HT1080 (cell line): ENCODE results near the gene ACER3. TPM values are rescaled to one million over a fixed set of nuclear protein-coding genes. Genes with fewer than 3 reads are reported as not detected.
"Not testable (repeated sequence)": the region's sequence is repeated elsewhere in the genome, so short reads cannot be mapped to it uniquely, and the experiment has no call there.

ENCODE experiments used
- DNase-seq: peaks from one replicate; pipeline ENCODE4 v3.0.0-alpha.2; 2015; ENCODE audit warnings: low read depth
- total RNA-seq: library from RNA; depleted of rRNA; stranded (reverse); fragments of >200 nt; shearing (Covaris generic); gene quantifications from 2 replicates; pipeline ENCODE4 v1.2.3, GENCODE V29; 2014

The ACER3 gene
- total RNA-seq, 1 experiment from 2014 or later, result 15.0 TPM

DNA sequence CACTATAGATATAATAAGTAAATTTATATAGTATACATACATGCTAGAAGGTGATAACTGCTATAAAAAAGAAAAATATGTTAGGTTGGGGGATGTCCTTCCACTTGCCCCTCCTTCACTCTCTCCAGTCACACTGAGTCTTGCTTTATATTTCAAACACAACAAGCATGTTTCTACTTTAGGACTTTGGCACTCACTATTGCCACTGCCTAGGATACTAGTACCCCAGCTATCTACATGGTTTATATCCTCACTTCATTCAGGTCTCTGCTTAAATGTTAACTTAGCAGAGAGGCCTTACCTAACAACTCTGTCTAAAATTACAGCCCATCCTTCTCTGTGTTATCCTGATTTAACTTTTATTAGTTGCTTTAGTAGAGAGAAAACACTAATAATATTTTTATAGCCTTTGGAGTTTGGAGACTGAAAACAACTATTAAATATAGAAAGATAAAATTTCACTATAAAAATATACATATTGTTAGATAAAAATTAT lies 134.4 kb downstream of the ACER3 start:
- no peak for DNase-seq

DNA sequence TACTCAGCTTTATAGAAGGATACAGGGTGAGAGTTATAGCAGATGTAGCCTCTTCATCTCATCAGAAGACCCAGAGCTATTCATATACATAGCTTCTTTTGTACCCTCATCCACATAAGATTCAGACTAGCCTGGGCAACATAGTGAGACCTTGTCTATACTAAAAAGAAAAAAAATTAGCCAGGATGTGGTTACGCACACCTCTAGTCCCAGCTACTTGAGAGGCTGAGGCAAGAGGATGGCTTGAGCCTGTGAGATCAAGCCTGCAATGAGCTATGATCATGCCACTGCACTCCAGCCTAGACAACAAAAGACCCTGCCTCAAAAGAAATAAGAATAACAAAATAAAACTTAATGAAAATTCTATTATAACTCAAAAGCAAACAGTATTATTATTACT lies 136.8 kb downstream of the ACER3 start:
- DNase-seq, result peak; percentile 2

DNA sequence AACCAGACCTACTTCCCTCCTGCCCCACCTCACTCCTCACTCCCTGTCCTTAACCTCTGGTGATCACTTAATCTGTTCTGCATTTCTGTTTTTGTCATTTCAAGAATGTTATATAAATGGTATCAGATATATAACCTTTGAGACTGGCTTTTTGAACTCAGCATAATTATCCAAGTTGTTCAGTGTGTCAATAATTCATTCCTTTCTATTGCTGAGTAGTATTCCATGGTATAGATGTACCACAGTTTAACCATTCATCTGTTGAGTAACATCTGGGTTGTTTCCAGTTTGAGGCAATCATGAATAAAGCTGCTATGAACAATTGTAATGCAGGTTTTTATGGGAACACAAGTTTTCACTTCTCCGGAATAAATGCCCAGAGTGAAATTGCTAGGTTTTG lies 138.9 kb downstream of the ACER3 start:
- DNase-seq, result no peak

DNA sequence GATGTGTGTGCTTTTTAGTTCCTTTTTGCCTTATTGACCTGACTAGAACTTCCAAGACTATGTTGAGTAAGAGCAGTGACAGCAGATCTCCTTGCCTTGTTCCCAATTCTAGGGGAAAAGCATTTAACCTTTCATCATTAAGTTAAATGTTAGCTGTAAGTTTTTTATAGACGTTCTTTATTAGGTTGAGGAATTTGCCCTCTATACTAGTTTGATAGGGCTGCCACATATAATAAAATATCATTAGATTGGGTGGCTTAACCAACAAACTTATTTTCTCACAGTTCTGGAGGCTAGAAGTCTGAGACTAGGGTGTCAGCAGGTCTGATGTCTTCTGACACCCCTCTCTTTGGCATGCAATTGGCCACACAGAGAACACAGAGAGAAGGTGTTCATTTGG lies 140.9 kb downstream of the ACER3 start:
- no peak for DNase-seq

DNA sequence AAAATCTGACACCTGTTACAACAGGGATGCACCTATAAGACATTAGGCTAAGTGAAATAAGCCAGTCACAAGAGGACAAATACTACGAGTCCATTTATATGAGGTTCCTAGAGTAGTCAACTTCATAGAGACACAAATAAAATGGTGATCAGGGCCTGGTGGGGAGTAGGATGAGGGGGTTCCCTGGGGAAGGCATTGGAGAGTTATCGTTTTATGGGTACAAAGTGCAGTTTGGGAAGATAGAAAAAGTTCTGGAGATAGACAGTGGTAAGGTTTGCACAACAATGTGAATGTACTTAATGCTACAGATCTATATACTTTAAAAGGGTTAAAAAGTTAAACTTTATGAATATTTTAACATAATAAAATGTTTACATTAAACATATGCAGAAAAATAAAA lies 142.1 kb downstream of the ACER3 start:
- DNase-seq, result no peak

DNA sequence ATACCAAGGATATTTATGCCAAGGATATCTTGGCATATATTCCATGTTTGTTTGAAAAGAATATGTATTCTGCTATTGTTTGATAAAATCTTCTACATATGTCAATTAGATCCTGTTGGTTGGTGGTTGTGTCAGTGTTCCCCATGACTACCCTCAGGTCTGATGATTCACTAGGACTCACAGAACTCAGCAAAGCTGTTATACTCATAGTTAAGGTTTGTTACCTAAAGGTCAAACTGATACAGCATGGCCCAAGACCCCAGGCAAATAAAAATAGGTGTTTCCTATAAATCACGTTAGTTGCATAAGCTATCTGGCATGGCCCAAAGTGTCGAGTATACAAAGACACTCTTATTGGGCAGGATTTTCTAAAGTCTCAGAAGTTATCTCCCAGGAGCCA lies 143.2 kb downstream of the ACER3 start:
- peak; percentile 17 for DNase-seq

DNA sequence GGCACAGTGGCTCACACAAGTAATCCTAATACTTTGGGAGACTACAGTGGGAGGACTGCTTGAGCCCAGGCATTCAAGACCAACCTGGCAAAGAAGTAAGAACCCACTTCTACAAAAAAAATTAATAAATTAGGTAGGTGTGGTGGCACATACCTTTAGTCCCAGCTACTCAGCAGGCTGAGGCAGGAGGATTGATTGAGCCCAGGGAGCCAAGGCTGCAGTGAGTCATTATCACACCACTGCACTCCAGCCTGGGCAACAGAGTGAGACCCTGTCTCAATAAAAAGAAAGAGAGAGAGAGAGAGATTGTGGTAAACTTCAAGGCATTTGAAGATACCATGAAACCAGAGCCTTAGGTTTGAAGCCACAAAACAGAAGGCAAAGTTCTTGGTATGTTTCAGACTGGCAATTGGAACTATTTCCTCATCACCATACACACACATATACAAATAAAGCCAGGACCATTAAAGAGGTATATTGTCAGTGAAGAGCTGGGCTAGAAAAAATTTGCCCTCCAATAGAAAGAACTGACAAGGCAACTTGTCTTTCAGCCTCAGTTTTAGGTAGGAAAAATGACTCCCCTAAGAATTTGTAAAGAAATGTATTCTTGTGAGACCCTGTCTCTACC lies 148.9 kb downstream of the ACER3 start:
- DNase-seq, result no peak

DNA sequence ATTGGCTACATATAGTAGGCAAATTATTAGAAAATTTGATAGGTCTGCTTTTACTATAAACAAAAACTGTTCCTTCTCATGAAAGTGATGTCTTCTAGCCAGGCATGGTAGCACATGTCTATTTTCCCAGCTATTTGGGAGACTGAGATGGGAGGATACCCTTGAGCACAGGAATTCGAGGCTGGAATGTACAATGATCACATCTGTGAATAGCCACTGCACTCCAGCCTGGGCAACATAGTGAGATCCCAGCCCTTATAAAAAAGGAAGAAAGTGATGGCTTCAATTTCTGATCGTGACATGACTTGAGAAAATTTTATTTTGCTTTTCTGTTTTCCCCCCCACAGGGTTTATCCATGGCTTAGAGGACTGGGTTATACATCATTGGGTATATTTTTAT lies 154.0 kb downstream of the ACER3 start:
- DNase-seq, result no peak

DNA sequence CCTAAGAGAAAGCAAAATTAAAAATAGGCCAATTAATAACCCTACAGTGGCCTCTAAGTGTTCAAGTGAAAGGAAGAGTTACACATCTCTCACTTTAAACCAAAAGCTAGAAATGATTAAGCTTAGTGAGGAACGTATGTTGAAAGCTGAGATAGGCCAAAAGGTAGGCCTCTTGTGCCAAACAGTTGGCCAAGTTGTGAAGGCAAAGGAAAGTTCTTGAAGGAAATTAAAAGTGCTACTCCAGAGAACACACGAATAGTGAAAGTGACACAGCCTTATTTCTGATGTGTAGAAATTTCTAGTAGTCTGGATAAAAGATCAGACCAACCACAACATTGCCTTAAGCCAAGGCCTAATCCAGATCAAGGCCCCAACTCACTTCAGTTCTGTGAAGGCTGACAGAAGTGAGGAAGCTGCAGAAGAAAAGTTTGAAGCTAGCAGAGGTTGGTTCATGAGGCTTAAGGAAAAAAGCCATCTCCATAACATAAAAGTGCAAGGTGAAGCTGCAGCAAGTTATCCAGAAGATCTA lies 157.7 kb downstream of the ACER3 start:
- DNase-seq, result not testable (repeated sequence)

DNA sequence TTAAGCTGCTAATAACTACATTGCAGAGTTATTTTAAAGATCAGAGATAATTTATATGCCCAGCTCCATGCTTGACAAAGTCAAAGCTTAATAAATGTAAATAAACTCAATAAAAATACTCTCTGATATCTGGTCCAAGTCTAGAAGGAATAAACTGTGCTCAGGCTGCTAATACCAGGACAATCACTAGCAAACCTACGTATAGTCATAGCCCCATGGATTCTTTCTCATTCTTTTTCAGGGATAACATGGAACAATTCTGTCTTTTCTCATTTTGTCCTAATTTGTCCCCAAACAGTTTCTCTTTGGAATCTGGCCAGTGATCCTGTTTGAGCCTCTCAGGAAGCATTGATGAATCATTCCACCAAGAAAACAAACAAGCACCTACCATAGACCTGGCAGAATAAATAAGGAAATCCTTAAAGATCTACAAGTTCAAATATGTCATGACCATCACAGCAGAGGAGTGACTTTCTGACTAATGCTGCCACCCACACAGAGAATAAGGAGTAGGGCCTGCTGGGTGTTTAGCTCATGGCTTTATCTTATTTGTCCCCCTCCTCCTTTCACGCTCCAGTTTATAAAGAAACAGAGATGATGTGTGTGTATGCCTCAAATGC lies 159.4 kb downstream of the ACER3 start:
- peak; percentile 42 for DNase-seq

DNA sequence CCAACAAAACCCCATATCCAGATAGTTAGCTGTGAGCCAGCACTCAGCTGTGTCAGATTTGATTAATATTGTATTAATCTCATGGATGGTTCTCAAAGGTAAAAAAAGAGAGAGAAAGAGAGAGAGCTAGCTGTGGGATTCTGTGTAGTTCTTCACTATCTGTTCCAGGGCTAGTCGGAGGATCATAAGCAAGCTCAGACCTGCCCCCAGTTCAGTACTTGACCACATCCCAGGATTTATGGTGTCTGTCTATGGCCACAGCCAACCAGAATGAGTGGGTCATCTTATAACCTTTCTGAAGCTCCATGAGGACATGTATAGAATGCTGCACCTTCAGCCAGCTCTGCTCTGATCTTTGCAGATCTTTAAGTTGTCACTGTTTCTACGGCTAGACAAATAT lies 160.0 kb downstream of the ACER3 start:
- no peak for DNase-seq

DNA sequence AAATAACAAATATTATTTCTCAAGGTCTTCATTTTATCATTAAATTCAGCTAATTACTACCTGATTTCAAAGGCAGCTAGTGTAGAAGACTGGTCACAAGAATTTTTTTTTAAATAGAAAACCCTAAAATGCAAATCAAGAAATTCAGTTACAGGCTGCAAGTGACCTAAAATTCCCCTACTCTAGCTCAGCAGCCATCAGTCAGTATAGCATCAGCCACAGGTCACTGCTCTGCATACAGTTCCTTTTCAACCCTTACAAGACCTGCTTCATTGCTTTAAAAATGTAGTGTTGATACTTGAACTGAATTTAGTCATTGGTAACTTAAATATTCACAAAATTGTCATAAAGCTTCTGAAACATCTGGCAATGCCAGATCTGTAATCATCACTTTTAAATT lies 164.0 kb downstream of the ACER3 start:
- no peak for DNase-seq

DNA sequence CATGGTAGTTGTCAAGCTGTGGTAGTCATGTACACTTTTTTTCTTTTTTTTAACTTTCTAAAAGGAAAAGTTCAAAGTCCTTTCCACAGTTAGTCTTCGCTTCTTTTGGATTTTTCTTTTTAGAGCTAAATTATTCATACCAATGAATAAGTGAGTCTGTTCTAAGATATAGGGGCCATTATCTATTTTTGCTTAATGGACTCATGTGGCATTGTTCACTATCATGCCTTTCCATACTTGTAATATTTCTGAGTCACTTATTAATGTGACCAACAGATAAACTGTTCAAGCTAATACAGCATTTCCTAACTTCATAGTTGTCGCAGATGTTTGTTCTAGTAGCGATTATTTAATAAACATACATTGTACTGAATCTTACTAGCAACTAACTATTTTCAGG lies 165.5 kb downstream of the ACER3 start:
- no peak for DNase-seq

DNA sequence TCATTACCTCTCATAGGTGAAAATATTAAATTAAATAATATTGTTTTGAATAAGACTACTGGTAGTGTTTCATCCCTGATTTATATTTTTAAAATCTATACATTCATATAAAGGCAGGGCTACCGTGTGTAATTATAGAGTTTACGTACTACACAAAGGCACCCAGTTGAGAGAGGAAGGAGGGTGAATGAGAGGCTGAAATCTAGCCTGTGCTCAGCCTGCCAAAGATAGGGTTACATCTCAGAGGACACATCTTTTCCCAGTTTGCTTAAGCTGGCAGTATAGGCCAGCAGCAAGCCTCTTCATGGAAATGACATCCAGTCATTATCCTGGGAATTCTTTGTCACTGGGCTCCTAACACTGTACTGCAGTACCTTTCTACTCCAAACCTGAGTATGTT lies 166.0 kb downstream of the ACER3 start:
- no peak for DNase-seq

DNA sequence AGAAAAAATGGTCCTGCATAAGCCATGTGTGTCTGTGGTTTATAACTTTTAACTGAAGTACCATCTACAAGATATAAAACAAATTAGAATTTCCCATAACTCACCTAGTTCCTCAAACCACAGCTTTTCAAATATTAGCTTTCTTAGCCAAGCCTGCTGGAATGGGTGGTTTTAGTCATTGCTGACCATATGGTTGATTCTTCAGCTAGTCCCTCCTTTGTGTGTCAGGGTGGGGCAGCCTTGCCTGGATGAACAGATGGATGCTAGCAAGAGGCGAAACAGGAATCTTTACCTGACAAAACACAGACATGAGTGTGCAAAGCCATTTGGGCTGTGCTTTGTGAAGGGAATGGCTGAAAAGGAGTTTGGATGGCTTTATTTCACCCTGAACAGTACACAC lies 166.6 kb downstream of the ACER3 start:
- DNase-seq, result no peak

DNA sequence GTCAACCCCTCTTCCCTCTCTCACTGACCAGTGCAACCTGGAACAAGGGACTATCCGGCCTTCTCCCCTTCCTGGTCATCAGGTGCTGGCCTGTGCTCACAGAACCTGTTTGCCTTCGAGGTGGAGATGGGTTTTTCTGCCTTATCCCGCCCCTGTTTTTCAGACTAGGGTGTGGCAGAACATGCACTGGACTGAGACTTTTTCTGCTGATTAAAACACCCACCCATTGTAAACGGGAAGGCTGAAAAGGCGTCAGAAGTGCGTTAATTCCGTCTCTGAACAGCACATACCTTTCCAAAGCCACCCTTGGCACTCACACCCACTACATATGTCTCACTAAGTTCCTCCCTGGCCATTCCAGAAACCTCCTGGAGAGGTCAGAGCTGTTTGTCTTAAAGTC lies 169.1 kb downstream of the ACER3 start:
- DNase-seq, result no peak

DNA sequence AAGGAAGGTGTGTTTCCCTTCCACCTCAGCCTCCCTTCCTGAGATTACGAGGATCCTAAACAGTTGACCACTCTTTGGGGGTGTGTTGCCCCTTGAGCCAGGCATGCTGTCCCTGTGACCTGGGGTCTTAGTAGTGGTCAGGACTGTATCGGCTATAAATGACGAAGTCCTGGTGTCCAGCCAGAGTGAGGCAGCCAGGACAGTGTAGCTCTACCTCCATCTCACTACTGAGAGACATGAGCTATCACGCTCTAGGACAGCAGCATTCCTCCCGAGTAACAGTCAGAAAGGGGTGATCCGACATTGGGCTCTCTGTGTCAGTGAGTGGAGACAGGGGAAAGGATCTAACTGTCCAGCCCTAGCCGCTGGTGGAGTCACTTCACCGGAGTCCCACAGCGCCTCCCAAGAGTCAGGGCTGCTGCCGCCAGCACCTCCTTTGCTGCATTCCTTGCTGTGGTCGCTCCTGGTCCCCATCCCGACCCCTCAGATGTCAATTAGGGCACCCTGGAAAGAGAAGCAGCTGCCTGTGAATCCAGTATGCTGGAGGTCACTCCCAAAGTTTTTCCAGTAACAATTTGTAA lies 170.2 kb downstream of the ACER3 start:
- no peak for DNase-seq

DNA sequence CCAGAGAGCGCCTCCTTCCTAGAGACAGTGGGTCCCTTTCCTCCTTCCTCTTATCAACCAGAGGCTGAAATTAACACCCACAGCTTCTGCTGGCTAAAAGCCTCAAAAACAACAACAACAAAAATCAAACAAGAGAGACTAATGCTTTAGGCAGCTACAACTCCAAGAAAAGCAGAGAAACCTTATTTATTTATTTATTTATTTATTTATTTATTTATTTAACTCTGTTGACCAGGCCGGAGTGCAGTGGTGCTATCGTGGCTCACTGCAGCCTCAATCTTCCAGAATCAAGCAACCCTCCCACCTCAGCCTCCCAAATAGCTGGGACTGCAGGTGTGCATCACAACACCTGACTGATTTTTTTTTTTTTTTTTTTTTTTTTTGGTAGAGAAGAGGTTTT lies 170.9 kb downstream of the ACER3 start:
- no peak for DNase-seq

DNA sequence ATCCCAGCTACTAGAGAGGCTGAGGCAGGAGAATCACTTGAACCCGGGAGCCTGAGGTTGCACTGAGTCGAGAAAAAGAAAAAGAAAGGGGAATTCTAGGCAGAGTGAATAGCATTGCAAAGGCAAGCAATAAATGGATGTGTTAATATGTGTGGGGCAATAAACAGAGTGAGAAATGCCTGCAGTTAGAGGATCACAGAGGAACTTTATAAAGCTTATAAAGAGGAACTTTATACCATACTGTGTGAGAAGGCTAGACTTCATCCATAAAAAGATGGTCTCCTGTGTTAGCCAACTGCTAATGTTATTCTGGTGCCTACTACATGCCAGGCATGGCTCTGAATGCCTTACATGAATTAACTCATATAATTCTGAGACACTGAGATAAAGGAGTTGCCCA lies 174.3 kb downstream of the ACER3 start:
- DNase-seq, result no peak

DNA sequence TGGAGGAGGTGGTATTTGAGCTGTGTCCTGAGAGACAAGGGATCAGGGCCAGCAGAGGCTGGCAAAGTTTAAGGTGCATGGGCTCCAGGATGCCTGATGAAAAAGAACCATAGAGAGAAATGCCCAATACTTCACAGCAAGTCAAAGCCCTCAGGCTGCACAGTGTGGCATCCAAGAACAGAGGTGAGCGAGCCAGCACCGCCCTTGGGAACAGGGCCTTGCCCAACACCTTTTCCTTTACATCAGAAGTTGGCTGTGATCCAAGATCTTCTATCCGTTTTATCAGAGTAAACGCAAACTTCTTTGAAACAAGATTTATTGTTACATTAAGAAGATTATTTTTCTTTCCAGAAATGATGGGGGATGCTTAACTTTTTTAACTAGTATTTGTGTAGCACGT lies 174.9 kb downstream of the ACER3 start:
- no peak for DNase-seq

DNA sequence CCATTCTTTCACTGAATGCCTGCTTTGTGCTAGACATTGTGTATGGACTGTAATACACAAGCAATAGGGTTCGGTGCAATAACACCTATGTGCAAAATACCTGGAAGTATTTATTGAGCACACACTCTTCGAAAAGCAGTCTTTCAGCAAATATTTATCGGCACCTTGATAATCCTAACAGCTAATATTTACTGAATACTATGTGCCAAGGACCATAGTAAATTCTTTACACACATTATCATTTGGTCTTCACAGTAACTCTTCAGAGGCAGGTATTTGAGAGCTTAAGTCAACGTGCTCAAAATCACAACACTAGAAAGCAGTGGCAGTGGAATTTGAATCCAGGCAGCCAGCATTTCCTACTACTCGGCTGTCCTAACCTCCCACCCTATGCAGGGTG lies 175.7 kb downstream of the ACER3 start:
- DNase-seq, result no peak

DNA sequence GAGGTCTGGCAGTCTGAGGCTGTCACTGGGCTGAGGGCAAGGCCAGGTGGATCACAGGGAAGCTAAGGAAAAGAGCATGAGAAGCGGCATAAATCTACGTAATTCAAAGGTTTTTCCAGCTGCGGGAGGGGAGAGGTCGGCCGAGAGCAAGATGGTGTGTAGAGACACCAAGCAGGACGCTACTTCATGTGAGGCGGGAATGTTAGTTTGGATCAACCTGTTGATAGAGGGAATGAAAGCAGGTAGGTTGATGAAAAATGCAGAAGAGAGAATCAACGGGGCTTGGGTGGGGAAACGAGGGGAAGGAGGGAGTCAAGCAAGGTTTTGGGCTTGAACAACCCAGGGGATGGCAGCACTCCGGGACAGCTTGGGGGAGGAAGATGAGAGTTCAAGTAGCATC lies 176.3 kb downstream of the ACER3 start:
- no peak for DNase-seq
